B cell (primary cell): ENCODE results near the gene ESRP2. TPM values are rescaled to one million over a fixed set of nuclear protein-coding genes. Genes with fewer than 3 reads are reported as not detected.

ENCODE experiments used
- ATAC-seq: fragments of 200-7000 bp; cut with Tn5 transposase; one replicate; pipeline ENCODE4 v1.10.0; 2021; ENCODE audit warnings: low read depth, mild to moderate bottlenecking, moderate number of reproducible peaks, moderate library complexity
- CTCF ChIA-PET: fragments of 350-600 bp; sonication (Branson Sonifier 250); formaldehyde crosslinking; loops from one replicate; lab custom pipeline; 2021; ENCODE audit warnings: antibody characterized with exemption, inconsistent platforms; lab: Charles Lee
- POLR2A ChIA-PET: fragments of 350-600 bp; sonication (Branson Sonifier 250); formaldehyde crosslinking; loops from one replicate; lab custom pipeline; 2021; ENCODE audit warnings: antibody characterized with exemption; lab: Charles Lee
- DNase-seq: peaks from one replicate; pipeline ENCODE4 v3.0.0; 2013
- H2AFZ ChIP-seq: 2 replicates; pipeline ENCODE4 v1.6.1; 2012; ENCODE audit warnings: mild to moderate bottlenecking, low read depth, low read length; ENCODE audit not compliant: insufficient read depth, poor library complexity, severe bottlenecking
- H3K27ac ChIP-seq, 2 donors: 1 replicate in 1 of 2; 2 replicates in 1 of 2; pipeline ENCODE4 v1.5.1; 2012 to 2013; ENCODE audit warnings: low read length in 2 of 2, mild to moderate bottlenecking in 2 of 2, moderate library complexity in 1 of 2
- H3K27me3 ChIP-seq, 4 experiments: fragments of 200-600 bp in 1 of 4; sonication (generic) in 1 of 4; replicated peaks in 1 of 4; 1 replicate in 2 of 4; 2 replicates in 2 of 4; pipeline versions ENCODE4 v1.6.1 to v1.7.0; 2013 to 2016; ENCODE audit warnings: low read length in 3 of 4, mild to moderate bottlenecking in 2 of 4, mixed read lengths in 1 of 4, moderate library complexity in 1 of 4; ENCODE audit not compliant: insufficient read depth in 4 of 4, control insufficient read depth in 3 of 4; ENCODE audit errors: control extremely low read depth in 1 of 4
- H3K36me3 ChIP-seq, 2 experiments: replicated peaks in 1 of 2; 1 replicate in 1 of 2; 2 replicates in 1 of 2; pipeline versions ENCODE4 v1.6.1 to v1.7.1; 2013; ENCODE audit warnings: low read length in 1 of 2; ENCODE audit not compliant: insufficient read depth in 2 of 2, control insufficient read depth in 1 of 2; ENCODE audit errors: control extremely low read depth in 1 of 2, extremely low read depth in 1 of 2
- H3K4me1 ChIP-seq, 2 donors: fragments of 200-600 bp in 1 of 2; sonication (generic) in 1 of 2; 1 replicate in 1 of 2; 2 replicates in 1 of 2; pipeline versions ENCODE4 v1.5.1 to v1.6.1; 2013 to 2017; ENCODE audit warnings: low read length in 2 of 2; ENCODE audit not compliant: control insufficient read depth in 2 of 2, insufficient read depth in 2 of 2
- H3K4me2 ChIP-seq: replicated peaks from 2 replicates; pipeline ENCODE3; 2012; ENCODE audit warnings: mild to moderate bottlenecking, low read depth, low read length; ENCODE audit not compliant: poor library complexity, severe bottlenecking
- H3K4me3 ChIP-seq, 5 experiments: fragments of 200-600 bp in 1 of 5; sonication (generic) in 1 of 5; 1 replicate in 3 of 5; 2 replicates in 2 of 5; pipeline versions ENCODE4 v1.5.1 to v1.7.0; 2011 to 2016; ENCODE audit warnings: low read length in 4 of 5, mild to moderate bottlenecking in 4 of 5, low read depth in 2 of 5, control low read depth in 1 of 5, moderate library complexity in 1 of 5; ENCODE audit not compliant: insufficient read depth in 1 of 5; ENCODE audit errors: control extremely low read depth in 1 of 5, extremely low read depth in 1 of 5
- H3K79me2 ChIP-seq: fragments of 200-600 bp; sonication (generic); one replicate; pipeline ENCODE4 v1.6.0; 2016; ENCODE audit warnings: low read length; ENCODE audit not compliant: control insufficient read depth, insufficient read depth
- H3K9ac ChIP-seq: fragments of 200-600 bp; sonication (generic); 2 replicates; pipeline ENCODE4 v1.6.1; 2017; ENCODE audit warnings: mild to moderate bottlenecking, low read length, moderate library complexity
- H3K9me3 ChIP-seq, 3 donors: one replicate each; pipeline versions ENCODE4 v1.6.1 to v1.7.1; 2013; ENCODE audit warnings: low read length in 2 of 3; ENCODE audit not compliant: control insufficient read depth in 2 of 3, insufficient read depth in 1 of 3; ENCODE audit errors: control extremely low read depth in 1 of 3
- H4K20me1 ChIP-seq: 2 replicates; pipeline ENCODE4 v1.6.0; 2012; ENCODE audit warnings: mild to moderate bottlenecking, low read length; ENCODE audit not compliant: insufficient read depth, control insufficient read depth, poor library complexity, severe bottlenecking
- H3K27ac Mint-ChIP-seq: one replicate; pipeline ENCODE4 v1.8.0; 2021; ENCODE audit warnings: mixed read lengths
- H3K27me3 Mint-ChIP-seq: one replicate; pipeline ENCODE4 v1.8.0; 2021; ENCODE audit warnings: mixed read lengths
- H3K4me1 Mint-ChIP-seq: one replicate; pipeline ENCODE4 v1.8.0; 2021; ENCODE audit warnings: mixed read lengths
- H3K4me3 Mint-ChIP-seq: one replicate; pipeline ENCODE4 v1.8.0; 2021; ENCODE audit warnings: mixed read lengths
- H3K9me3 Mint-ChIP-seq: one replicate; pipeline ENCODE4 v1.8.0; 2022; ENCODE audit warnings: mixed read lengths; ENCODE audit not compliant: insufficient read depth
- EZH2 ChIP-seq: IDR thresholded peaks from 2 replicates; pipeline ENCODE4 v1.6.1; 2012; ENCODE audit warnings: borderline replicate concordance, low read depth, mild to moderate bottlenecking, moderate library complexity, low read length; ENCODE audit not compliant: insufficient read depth, poor library complexity, severe bottlenecking
- WGBS: methylation state at CpG from one replicate; pipeline ENCODE4 v1.1.5; 2013; ENCODE audit warnings: missing lambda C conversion rate; ENCODE audit not compliant: insufficient coverage; 5-methylcytosine and 5-hydroxymethylcytosine counted together
- intact Hi-C: fragments of 100-400 bp; cut with micrococcal nuclease; formaldehyde crosslinking; loops from one replicate; pipeline ENCODE4 v1.10.0; 2022
- polyA minus RNA-seq: library from RNA; depleted of rRNA, polyadenylated mRNA; stranded (reverse); fragments of >200 nt; gene quantifications from 2 replicates; pipeline ENCODE4 v1.2.3, GENCODE V29; 2012
- polyA plus RNA-seq: library from polyadenylated mRNA; depleted of rRNA; stranded (reverse); fragments of >200 nt; gene quantifications from 2 replicates; pipeline ENCODE4 v1.2.3, GENCODE V29; 2012
- total RNA-seq, 2 donors: library from RNA; stranded (reverse); fragments of 120-200 nt in 1 of 2; gene quantifications; 1 replicate in 1 of 2; 2 replicates in 1 of 2; pipeline versions ENCODE4 v1.2.3 to v1.2.4, GENCODE V29; 2013 to 2022
- TF ChIP-seq, protein P1 (sequence below): fragments of 200-600 bp; IDR thresholded peaks from one replicate; pipeline ENCODE4 v1.8.0; 2022; ENCODE audit warnings: antibody characterized with exemption, mild to moderate bottlenecking

ESRP2 gene
- 0.27 TPM in 1 of 2 replicates, not detected in the other for total RNA-seq
- total RNA-seq (2013) = not detected
- 0.09 and 0.12 TPM in 2 replicates for polyA plus RNA-seq
- not detected in 2 replicates for polyA minus RNA-seq

GRCh38 chr16:68235887-68236136 lies at the start of gene ESRP2:
Gene ESRP2 (minus strand): TSS chr16:68236127. CDS start chr16:68236045, 82 bp downstream.
- Histone ChIP-seq H3K27ac (no peak within 1 kb of the TSS), H3K36me3 (peaks cover 0 to 5% of the 10 kb centered on the region in 2 experiments), H2AFZ (peak within 1 kb of the TSS; percentile 84), H3K4me1 (peaks cover 22 to 42% of the 10 kb centered on the region in 2 donors), H3K4me2 (peak within 1 kb of the TSS; percentile 92), H3K4me3 (peak within 1 kb of the TSS; percentile 36 to 76 (median 68)), H3K9ac (peak within 1 kb of the TSS; percentile 70), H3K9me3 (peaks cover 0 to 3% (median 0%) of the 10 kb centered on the region in 3 donors), H4K20me1 (peaks cover under 1% of the 10 kb centered on the region), H3K27me3 (no peaks in the 10 kb centered on the region), H3K79me2 (no peaks in the 10 kb centered on the region)
- CTCF ChIA-PET = interaction anchor here (1.8 to 3.4 kb wide), 3 partner anchors 22 to 143 kb away, joined by 6 to 16 read pairs (median 10); no protein-coding TSS in a partner anchor
- WGBS = 17% methylated on average over 36 of the region's 36 CpGs
- ATAC-seq (no peak), DNase-seq (no peak)
- Mint-ChIP-seq H3K27ac (peak within 1 kb of the TSS; percentile 81), H3K4me1 (peaks cover 40% of the 10 kb centered on the region), H3K9me3 (no peaks in the 10 kb centered on the region), H3K4me3 (peak within 1 kb of the TSS; percentile 98), H3K27me3 (no peaks in the 10 kb centered on the region)
- TF ChIP-seq, protein P1, sequence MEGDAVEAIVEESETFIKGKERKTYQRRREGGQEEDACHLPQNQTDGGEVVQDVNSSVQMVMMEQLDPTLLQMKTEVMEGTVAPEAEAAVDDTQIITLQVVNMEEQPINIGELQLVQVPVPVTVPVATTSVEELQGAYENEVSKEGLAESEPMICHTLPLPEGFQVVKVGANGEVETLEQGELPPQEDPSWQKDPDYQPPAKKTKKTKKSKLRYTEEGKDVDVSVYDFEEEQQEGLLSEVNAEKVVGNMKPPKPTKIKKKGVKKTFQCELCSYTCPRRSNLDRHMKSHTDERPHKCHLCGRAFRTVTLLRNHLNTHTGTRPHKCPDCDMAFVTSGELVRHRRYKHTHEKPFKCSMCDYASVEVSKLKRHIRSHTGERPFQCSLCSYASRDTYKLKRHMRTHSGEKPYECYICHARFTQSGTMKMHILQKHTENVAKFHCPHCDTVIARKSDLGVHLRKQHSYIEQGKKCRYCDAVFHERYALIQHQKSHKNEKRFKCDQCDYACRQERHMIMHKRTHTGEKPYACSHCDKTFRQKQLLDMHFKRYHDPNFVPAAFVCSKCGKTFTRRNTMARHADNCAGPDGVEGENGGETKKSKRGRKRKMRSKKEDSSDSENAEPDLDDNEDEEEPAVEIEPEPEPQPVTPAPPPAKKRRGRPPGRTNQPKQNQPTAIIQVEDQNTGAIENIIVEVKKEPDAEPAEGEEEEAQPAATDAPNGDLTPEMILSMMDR = no peak
- no peak for TF ChIP-seq EZH2
- intact Hi-C loops = loop anchor here (2.0 to 5.0 kb wide), 2 partner anchors 404 to 429 kb away; partner anchors contain the start of genes RANBP10 and TSNAXIP1
- POLR2A ChIA-PET = interaction anchor here (0.6 kb wide), 1 partner anchor 115 kb away, joined by 4 read pairs; no protein-coding TSS in a partner anchor

DNA sequence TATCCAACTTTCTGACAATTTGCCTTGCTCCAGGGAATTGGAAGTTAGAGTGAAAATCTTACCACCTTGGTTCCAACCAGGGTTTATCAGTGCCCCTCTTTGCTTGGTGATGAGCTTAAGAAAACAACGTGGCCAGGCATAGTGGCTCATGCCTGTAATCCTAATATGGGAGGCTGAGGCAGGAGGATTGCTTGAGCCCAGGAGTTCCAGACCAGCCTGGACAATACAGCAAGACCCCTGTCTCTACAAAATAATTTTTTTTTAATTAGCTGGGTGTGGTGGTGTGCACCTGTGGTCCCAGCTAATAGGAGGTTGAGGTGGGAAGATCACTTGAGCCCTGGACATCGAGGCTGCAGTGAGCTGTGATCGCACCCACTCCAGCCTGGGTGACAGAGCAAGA lies 49.8 kb upstream of the ESRP2 start:
- Histone ChIP-seq H2AFZ (no peak overlapping the region), H3K4me2 (peak overlapping the region; percentile 75), H3K79me2 (peaks cover 69% of the 10 kb centered on the region), H3K9ac (peak overlapping the region; percentile 63), H3K4me1 (peaks cover 89 to 99% of the 10 kb centered on the region in 2 donors), H4K20me1 (no peaks in the 10 kb centered on the region), H3K36me3 (peaks cover 0 to 27% of the 10 kb centered on the region in 2 experiments), H3K4me3 (peak overlapping the region in 4 of 5 experiments; percentile 5 to 60 (median 36)), H3K27me3 (no peaks in the 10 kb centered on the region), H3K27ac (peak overlapping the region; percentile 78 to 92), H3K9me3 (no peaks in the 10 kb centered on the region)
- ATAC-seq (no peak), DNase-seq (no peak)
- Mint-ChIP-seq H3K27ac (peak overlapping the region; percentile 94), H3K4me1 (peaks cover 86% of the 10 kb centered on the region), H3K27me3 (no peaks in the 10 kb centered on the region), H3K4me3 (peak overlapping the region; percentile 56), H3K9me3 (no peaks in the 10 kb centered on the region)
- POLR2A ChIA-PET = interaction anchor here (0.7 to 3.9 kb wide), 5 partner anchors 8 to 564 kb away, joined by 4 to 38 read pairs (median 11); partner anchors contain the start of genes PRMT7, SLC7A6 and SLC7A6OS
- CTCF ChIA-PET = interaction anchor here (1.0 to 10.2 kb wide), 8 partner anchors 9 to 469 kb away, joined by 3 to 289 read pairs (median 6); partner anchors contain the start of genes PRMT7, SLC7A6 and SLC7A6OS
- 43% methylated on average over 1 of the region's 3 CpGs for WGBS
- TF ChIP-seq, protein P1 = no peak
- no peak for TF ChIP-seq EZH2
- intact Hi-C loops = loop anchor here (1.0 to 5.0 kb wide), 3 partner anchors 21 to 38 kb away; partner anchors contain the start of genes PLA2G15, SLC7A6 and SLC7A6OS
